Inflammatory macrophage (primary cell): Measurements from ENCODE around the gene KCNA3.

Experiments used
- DNase-seq, 2 donors: peaks; one replicate each; pipeline ENCODE4 v3.0.0-alpha.2; 2020 to 2022

Gene KCNA3

GRCh38 chr1:110638058-110638457 is 36.7 kb downstream of the KCNA3 start:
- no peak for DNase-seq

- no peak for DNase-seq
Measured at GRCh38 chr1:110637475-110637874, 37.3 kb downstream of the KCNA3 start.

GRCh38 chr1:110636149-110636935 is 38.4 kb downstream of the KCNA3 start:
- DNase-seq, result peak in 1 of 2 donors; percentile 28

GRCh38 chr1:110635434-110635833 is 39.3 kb downstream of the KCNA3 start:
- DNase-seq, result no peak

GRCh38 chr1:110634455-110635311 is 40.1 kb downstream of the KCNA3 start:
- peak; percentile 53 to 55 for DNase-seq

GRCh38 chr1:110634086-110634454 is 40.7 kb downstream of the KCNA3 start:
- no peak for DNase-seq

GRCh38 chr1:110633646-110634030 is 41.1 kb downstream of the KCNA3 start:
- no peak for DNase-seq

GRCh38 chr1:110631836-110632620 is 42.7 kb downstream of the KCNA3 start:
- DNase-seq, result no peak

GRCh38 chr1:110630839-110631663 is 43.7 kb downstream of the KCNA3 start:
- DNase-seq, result peak; percentile 68 to 73

- no peak for DNase-seq
Measured at GRCh38 chr1:110628323-110629105, 46.2 kb downstream of the KCNA3 start.

GRCh38 chr1:110627764-110628163 is 47.0 kb downstream of the KCNA3 start:
- peak; percentile 81 to 93 for DNase-seq

GRCh38 chr1:110626889-110627288 is 47.9 kb downstream of the KCNA3 start:
- DNase-seq, result no peak
